ENCODE measurements around the gene ECE2.

The ECE2 gene

DNA sequence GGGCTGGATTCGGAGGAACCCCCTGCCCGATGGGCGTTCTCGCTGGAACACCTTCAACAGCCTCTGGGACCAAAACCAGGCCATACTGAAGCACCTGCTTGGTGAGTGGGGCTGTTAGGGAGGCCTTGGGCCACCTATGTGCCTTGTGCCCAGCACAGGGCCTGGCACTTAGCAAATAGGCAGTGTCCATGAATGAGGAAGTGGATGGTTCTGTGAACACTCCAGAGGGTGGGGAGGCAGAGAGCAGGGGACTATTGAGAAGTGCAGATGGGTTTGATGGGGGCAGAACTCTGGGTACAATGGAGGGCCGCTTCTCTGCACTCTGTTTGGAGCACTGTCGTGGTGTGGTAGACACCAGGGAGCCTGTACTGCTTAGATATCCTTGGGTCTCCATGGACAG, 1.5 kb downstream of the ECE2 start:
- DNase-seq = no peak

DNA sequence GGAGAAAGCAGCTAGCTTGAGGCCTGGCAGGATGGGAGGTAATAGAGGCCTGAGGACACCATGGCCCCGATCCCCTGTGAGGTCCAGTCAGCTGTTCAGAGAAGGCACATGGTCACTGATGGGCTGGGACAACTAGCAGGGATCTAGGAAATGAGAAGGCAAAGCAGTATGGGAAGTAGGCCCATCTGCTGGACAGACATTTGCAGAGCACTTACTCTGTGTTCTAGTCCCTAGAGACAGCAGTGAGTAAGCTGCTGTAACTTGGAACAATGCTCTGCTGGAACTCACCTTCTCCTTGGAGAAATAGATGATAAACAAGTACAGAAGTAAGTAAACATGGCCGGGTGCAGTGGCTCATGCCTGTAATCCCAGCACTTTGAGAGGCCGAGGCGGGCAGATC, 7.1 kb downstream of the ECE2 start:
- no peak for DNase-seq

DNA sequence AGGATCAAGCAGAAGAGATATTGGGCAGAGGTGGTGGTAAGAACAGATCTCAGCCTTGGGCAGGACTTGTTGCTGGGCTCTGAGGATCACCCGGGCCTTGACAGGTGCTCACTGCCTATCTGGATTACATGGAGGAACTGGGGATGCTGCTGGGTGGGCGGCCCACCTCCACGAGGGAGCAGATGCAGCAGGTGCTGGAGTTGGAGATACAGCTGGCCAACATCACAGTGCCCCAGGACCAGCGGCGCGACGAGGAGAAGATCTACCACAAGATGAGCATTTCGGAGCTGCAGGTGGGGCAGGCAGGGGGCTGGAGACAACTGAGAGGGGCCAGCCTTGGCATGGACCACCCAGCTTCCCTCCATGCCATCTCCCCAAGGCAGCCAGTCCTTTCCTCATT, 7.9 kb downstream of the ECE2 start:
- no peak for DNase-seq

DNA sequence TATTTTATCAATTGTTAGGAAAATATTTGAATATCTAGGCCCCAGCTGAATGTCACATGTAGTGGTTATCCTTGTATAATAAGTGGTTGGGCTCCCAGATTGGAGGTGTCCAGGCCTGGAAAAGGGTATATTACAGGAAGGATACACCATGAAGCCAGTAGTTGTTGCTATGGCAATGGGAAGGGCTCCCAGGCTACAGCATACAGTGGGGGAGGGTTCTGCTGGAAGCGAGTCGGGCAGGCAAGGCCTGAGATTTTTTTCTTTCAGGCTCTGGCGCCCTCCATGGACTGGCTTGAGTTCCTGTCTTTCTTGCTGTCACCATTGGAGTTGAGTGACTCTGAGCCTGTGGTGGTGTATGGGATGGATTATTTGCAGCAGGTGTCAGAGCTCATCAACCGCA, 8.9 kb downstream of the ECE2 start:
- DNase-seq = no peak

DNA sequence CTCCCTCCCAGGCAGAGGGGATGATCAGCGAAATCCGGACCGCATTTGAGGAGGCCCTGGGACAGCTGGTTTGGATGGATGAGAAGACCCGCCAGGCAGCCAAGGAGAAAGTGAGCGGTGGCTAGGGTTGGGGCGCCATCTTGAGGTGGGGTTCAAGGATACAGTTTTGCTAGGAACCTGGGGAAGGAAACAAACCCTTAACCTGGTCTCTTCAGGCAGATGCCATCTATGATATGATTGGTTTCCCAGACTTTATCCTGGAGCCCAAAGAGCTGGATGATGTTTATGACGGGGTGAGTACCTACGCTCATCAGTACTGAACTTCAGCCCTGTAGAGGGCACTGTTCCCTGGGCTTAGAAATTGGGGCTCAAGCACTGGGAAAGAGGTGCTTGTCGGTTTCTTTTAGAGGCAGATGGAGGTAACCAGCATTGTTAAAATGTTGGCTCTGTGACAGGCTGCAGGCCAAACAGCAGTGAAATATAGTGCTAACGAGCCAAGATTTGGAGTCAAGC, 13.7 kb downstream of the ECE2 start:
- peak; percentile 66 to 69 for DNase-seq

DNA sequence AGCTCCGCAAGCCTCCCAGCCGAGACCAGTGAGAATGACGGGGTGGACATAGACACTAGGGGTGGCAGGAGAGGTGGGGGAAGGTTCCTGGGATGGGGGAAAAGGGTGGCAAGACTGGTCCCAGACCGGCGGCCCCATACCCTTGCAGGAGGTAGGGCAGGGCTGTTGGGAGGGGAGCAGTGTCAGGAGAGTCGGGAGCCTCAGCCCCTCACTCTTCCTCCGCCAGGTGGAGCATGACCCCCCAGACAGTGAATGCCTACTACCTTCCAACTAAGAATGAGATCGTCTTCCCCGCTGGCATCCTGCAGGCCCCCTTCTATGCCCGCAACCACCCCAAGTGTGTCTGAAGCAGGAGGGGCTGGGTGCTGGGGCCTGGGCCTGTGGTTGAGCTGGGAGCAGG, 14.5 kb downstream of the ECE2 start:
- DNase-seq = no peak

DNA sequence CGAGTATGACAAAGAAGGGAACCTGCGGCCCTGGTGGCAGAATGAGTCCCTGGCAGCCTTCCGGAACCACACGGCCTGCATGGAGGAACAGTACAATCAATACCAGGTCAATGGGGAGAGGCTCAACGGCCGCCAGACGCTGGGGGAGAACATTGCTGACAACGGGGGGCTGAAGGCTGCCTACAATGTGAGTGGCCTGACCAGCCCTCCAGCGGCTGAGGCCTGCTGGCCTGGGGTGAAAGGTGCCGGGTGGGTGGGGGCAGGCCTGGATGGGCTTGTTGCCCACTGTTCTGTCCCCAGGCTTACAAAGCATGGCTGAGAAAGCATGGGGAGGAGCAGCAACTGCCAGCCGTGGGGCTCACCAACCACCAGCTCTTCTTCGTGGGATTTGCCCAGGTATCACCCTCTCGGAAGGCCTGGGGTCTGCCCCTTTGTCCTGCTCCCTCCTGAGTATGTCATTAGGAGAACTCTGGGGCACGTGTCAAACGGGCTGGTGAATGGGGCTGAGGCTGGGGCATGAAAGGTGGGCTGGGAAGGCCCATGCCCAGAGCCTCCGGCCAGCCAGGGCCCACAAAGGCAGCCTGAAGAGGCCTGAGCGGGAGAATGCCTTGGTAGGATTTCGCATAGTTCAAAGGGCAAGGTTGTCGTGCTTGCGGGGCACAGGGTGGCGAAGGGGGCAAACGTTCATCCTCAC, 15.4 kb downstream of the ECE2 start:
- no peak for DNase-seq

DNA sequence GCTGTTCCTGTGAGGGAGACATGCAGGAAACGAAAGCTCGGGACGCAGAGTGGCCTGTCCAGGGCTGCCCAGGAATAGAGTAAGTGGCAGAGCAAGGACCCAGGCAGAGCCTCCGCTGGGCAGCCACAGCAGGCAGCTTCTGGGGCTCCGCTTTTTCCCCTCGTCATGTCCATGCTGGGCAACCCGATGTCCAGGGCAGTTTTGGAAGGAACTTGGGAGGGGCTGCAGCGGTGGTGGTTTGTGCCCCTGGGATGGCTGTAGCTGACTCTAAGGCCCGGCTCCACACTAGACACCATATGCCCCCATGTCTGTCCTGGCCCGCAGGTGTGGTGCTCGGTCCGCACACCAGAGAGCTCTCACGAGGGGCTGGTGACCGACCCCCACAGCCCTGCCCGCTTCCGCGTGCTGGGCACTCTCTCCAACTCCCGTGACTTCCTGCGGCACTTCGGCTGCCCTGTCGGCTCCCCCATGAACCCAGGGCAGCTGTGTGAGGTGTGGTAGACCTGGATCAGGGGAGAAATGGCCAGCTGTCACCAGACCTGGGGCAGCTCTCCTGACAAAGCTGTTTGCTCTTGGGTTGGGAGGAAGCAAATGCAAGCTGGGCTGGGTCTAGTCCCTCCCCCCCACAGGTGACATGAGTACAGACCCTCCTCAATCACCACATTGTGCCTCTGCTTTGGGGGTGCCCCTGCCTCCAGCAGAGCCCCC, 16.1 kb downstream of the ECE2 start:
- no peak for DNase-seq

DNA sequence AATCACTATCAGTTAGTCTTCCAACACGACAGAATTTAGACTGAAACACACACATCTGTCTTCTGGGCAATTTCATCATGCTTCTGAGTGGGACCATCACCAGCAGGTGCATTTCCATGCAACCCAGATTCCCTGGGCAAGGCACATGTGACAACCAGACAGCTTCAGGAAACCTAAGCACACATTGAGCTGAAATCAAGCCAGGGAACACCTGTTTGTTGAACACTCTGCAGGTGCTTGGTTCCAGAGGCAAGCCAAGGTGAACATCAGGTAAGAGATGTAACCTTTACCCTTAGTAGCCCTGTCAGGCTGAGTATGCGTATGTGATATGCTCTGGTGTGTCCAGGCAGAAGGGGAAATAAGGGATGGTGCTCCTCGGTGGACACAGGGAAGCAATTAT, 19.9 kb downstream of the ECE2 start:
- no peak for DNase-seq

DNA sequence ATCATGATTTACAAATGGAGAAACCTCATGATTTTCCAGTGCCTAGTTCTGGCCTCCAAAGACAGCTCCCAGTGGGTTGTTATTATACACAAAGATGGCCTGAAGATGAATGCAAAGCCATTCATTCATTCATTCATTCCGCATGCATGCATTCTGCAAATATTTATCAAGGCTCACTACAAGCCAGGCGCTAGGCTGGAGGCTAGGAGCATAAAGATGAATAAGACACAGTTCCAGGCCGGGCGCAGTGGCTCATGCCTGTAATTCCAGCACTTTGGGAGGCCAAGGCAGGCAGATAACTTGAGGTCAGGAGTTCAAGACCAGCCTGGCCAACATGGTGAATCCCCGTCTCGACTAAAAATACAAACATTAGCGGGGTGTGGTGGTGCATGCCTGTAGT, 20.8 kb downstream of the ECE2 start:
- no peak for DNase-seq

DNA sequence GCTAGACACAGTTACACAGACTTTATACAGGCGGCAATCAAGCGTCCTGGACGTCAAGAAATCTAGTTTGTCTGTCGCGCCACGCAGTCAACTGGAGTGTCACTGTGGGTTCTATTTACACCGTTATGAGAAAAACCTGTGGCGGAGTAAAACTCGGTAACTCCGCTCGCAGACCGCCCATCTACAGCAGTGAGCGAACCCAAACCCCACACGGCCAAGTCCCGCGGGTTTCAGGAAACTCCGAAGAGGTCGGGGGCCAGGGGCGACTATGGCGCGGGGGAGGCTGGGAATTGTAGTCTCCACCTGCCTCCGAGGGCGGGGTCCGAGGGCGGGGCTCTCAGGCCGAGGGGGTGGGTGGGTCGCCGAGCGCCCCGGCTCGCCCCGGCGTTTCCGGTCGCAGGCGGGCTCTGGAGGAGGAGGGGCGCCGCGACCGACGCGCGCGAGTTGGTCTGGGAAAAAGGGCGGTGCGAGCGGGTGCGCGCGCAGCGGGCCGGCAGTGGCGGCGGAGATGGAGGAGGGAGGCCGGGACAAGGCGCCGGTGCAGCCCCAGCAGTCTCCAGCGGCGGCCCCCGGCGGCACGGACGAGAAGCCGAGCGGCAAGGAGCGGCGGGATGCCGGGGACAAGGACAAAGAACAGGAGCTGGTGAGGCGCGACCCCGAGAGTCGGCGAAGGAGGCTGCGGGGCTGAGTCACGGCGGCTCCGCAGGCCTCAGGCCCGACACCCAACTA, 23.1 kb downstream of the ECE2 start, which contains the start of gene PSMD2:
Gene PSMD2, plus strand, starts transcription at position 483 of the 729 bp plus-strand sequence. Its CDS starts 26 bp downstream, at position 509.
- peak; percentile 97 for DNase-seq

DNA sequence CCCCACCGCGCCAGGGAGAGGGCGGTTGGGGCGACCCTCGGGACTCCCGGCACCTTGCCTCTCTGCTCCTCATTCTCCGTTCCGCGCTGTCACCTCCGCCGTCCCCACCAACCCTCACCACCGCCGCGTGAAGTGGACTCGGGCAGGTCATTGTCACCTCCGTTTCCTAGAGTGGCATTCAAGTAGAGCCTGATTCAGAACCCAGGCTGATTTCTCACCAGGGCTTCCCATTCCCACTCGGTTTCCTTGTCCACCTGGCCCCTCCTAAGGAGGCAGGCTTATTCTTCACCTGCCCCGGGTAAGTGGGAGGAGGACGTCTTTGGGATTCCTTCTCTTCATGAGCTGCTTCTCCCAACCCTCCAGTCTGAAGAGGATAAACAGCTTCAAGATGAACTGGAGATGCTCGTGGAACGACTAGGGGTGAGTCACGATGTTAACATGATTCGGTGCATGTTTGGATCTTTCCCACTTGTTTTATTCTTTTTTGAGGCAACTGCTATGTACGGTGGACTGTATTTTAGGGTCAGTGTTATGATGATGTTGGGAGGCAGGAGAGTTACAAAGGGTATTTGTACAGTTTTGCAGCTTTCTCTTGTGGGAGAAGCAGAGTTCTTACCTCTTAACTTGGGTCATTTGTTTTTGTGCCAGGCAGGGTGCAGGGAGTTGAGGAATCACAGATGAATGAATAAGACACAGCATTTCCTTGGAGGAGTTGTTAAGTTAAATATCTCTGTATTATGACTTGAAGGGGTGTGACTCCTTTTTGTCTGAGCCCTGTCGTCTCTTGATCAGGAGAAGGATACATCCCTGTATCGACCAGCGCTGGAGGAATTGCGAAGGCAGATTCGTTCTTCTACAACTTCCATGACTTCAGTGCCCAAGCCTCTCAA, 23.9 kb downstream of the ECE2 start:
- DNase-seq = no peak

DNA sequence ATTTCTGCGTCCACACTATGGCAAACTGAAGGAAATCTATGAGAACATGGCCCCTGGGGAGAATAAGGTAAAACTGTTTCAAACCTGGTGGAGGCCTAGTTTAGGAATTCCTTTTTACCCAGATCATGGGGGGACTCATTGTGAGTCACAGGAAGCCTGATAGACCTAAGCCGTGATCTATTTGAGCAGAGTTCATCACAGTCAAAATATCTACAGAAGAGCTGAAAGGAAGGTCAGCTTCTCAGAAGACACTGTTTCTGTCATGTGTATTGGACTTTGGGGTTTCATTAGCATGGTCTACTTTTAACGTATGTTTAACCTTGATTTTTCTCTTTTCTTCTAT, 24.5 kb downstream of the ECE2 start:
- no peak for DNase-seq

DNA sequence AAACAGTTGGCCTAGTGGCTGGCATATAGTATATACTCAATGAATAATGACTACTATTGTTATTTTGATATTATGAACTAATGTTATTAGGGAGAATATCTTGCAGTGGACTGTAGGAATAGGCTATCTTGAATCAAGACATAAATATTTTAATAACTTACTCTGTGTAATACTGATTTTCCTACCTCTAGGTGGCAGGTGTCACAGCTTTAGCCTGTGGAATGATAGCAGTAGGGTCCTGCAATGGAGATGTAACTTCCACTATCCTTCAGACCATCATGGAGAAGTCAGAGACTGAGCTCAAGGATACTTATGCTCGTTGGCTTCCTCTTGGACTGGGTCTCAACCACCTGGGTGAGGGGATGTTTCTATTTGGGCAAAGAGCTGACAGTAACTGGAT, 29.8 kb downstream of the ECE2 start:
- DNase-seq = no peak

DNA sequence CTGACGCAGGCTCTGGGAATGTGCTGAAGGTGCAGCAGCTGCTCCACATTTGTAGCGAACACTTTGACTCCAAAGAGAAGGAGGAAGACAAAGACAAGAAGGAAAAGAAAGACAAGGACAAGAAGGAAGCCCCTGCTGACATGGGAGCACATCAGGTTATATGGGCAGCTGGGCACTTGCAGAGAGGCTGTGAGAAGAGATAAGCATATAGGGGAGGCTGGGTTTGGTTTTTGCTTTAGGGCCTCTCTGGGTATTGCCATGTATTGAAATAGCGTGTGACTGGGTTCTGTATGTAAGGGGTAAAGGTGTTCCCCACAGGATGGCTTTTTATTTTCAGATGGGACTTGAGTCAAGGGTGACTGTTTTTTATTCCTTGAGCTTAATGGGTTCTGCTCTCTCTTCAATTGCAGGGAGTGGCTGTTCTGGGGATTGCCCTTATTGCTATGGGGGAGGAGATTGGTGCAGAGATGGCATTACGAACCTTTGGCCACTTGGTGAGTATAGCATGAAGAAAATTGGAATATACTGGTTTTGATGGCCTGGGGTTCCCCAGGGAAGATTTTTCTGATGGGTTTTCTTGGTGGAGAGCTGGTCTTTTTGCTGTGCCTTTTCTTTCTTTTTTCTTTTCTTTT, 30.6 kb downstream of the ECE2 start:
- no peak for DNase-seq

DNA sequence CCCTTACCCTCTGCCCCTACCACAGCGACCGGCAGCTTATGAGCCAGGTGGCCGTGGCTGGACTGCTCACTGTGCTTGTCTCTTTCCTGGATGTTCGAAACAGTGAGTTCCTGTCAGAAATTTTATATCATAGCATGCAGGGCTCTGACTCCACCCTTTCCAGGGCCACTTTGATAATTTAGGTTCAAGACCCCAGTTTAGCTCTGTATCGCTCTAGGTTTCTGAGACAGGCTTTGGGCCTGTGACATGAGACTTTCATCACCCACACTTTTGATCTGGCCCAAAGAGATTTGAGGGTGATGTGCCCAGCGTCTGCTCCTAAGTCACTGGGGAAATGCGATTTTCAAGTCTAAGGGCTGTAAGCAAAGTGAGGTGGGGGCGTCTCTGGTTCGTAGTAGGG, 32.1 kb downstream of the ECE2 start:
- DNase-seq = no peak

DNA sequence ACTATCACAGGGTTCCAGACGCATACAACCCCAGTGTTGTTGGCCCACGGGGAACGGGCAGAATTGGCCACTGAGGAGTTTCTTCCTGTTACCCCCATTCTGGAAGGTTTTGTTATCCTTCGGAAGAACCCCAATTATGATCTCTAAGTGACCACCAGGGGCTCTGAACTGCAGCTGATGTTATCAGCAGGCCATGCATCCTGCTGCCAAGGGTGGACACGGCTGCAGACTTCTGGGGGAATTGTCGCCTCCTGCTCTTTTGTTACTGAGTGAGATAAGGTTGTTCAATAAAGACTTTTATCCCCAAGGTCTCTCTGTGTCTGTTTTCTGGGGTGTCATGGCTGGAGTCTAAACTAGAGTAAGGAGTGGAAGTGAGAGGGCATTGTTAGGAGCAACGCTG, 32.9 kb downstream of the ECE2 start:
- DNase-seq = no peak

DNA sequence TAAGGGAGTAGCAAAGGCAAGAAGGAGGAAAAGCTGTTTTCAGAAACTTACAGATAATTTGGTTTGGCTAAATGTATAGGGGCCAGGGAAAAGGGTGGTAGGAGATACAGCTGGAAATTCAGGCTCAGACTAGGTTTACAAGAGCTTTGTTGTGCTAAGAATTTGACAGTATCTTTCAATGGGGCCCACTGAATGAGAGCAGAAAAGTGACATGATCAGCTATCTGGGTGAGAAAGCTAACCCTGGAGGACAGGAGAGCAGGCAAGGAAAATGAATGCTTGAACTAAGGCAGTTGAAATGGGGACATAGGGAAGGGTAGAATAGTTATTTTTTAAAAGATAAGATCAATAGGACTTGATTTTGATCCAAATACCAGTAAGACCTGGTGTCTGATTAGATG, 35.8 kb downstream of the ECE2 start:
- DNase-seq = no peak

DNA sequence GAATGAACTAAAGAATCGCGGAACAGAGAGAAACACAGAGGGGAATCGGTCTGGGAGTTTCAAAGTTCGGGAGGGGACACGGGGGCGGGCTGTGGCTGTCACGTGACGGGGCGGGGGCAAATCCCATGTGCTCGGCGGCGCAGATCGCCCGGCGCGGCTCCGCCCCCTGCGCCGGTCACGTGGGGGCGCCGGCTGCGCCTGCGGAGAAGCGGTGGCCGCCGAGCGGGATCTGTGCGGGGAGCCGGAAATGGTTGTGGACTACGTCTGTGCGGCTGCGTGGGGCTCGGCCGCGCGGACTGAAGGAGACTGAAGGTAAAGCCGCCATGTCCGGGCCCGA, 38.5 kb downstream of the ECE2 start, which contains the start of gene EIF4G1:
Gene EIF4G1, plus strand, starts transcription at position 244 of the 337 bp plus-strand sequence. CDS start 1,191 bp downstream, outside the sequence.
- peak; percentile 90 for DNase-seq

DNA sequence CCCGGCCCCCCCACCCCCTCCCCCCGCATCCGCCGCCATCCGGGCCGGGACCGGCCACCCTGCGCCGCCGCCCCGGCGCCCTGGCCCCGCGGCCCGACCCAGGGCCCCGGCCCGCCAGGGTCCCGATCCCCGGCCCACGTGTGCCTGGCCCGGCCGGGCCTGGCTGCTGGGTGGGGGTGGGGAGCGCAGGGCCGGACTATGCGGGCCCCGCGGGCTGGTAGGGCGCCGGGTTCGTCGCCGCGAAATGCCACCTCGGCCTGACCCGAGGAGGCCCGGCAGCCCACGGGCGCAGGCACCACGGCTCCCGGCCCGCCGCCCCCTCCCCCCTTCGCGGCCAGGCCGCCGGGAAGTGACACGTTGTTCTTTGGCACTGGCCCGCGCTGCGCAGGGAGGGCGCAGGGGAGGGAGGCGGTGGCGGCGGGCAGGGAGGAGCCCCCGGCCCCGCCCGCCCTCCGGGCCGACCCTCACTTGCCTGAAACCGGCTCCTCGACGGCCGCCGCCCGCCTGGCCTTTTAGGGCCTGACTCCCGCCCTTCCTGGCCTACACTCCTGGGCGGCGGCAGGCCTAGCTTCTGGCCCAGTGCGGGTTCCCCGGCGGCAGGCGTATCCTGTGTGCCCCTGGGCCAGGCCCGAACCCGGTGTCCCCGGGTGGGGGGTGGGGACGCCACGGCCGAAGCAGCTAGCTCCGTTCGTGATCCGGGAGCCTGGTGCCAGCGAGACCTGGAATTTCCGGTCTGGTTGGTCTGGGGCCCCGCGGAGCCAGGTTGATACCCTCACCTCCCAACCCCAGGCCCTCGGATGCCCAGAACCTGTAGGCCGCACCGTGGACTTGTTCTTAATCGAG, 39.1 kb downstream of the ECE2 start:
- peak; percentile 35 to 38 for DNase-seq

DNA sequence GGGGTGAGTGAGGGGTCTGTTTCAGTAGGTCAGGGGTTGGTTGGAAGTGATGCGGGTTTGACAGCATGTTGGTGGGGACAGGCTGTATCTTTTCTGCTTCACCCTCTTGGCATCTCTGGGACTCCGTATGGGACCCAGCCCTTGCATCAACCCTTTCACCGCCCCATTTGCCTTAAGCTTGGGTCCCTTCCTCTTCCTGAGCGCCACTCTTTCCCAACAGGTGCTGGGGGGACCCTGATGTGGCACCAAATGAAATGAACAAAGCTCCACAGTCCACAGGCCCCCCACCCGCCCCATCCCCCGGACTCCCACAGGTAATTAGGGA, 39.7 kb downstream of the ECE2 start:
- no peak for DNase-seq
